Measurements from ENCODE around the gene TTC38. TPM values are rescaled to one million over a fixed set of nuclear protein-coding genes. Genes with fewer than 3 reads are reported as not detected.

TTC38 gene
- polyA plus RNA-seq, 1 donor from 2014 or later = 1.4 TPM

DNA sequence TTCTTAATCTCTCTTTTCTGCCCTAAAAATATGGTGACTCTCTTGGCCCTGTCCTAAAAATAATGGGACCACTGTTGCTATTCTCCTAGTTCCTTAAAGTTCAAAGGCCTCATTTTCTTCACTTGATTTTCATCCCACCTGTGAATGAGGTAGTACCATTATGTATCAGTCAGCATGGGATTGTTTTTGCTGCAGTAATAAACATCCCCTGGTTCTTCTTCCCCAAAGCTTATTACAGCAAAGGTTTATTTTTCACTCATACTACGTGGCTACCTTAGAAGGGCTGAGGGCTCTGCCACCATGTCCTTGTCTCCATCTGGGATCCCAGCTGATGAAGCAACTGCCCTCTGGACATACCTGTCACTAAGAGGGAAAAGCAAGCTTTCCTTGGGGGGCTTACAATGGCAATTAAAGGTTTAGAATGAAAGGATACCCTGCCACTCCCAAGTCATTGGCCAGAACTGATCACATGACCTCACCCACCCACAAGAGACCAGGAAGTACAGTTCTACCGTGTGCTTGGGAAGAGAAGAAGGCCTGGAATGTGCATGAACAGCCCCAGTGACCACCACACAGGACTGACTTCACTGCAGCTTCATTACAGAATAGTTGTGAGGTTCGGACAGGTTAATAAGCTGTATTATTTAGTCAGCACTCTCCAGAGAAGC is 7.8 kb downstream of the TTC38 start:
- Histone ChIP-seq H3K36me3 (ENCODE audit: insufficient read depth, low read length) (no peaks in the 10 kb centered on the region), H3K9me2 (ENCODE audit: insufficient read depth, low read length) (no peaks in the 10 kb centered on the region)
- TF ChIP-seq RAD21 (conservative IDR thresholded peaks at IDR 0.05) = no peak
- no peak for TF ChIP-seq EP300 (conservative IDR thresholded peaks at IDR 0.05; ENCODE audit: poor library complexity, severe bottlenecking)
- TF ChIP-seq EZH2 (IDR thresholded peaks at IDR 0.05; ENCODE audit: borderline replicate concordance, insufficient read depth, low read length, poor library complexity, severe bottlenecking) = no peak
- TF ChIP-seq SMC3 (conservative IDR thresholded peaks at IDR 0.05; ENCODE audit: poor library complexity) = no peak
- TF ChIP-seq, protein P1, sequence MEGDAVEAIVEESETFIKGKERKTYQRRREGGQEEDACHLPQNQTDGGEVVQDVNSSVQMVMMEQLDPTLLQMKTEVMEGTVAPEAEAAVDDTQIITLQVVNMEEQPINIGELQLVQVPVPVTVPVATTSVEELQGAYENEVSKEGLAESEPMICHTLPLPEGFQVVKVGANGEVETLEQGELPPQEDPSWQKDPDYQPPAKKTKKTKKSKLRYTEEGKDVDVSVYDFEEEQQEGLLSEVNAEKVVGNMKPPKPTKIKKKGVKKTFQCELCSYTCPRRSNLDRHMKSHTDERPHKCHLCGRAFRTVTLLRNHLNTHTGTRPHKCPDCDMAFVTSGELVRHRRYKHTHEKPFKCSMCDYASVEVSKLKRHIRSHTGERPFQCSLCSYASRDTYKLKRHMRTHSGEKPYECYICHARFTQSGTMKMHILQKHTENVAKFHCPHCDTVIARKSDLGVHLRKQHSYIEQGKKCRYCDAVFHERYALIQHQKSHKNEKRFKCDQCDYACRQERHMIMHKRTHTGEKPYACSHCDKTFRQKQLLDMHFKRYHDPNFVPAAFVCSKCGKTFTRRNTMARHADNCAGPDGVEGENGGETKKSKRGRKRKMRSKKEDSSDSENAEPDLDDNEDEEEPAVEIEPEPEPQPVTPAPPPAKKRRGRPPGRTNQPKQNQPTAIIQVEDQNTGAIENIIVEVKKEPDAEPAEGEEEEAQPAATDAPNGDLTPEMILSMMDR (IDR thresholded peaks at IDR 0.05; ENCODE audit: poor library complexity, severe bottlenecking) = no peak
- no peak for TF ChIP-seq REST (IDR thresholded peaks at IDR 0.05; ENCODE audit: borderline replicate concordance)
- no peak for TF ChIP-seq POLR2AphosphoS5 (IDR thresholded peaks at IDR 0.05)
- no peak for TF ChIP-seq MXI1 (conservative IDR thresholded peaks at IDR 0.05; ENCODE audit: poor library complexity, severe bottlenecking)
- TF ChIP-seq TAF1 (IDR thresholded peaks at IDR 0.05; ENCODE audit: low read depth) = no peak

DNA sequence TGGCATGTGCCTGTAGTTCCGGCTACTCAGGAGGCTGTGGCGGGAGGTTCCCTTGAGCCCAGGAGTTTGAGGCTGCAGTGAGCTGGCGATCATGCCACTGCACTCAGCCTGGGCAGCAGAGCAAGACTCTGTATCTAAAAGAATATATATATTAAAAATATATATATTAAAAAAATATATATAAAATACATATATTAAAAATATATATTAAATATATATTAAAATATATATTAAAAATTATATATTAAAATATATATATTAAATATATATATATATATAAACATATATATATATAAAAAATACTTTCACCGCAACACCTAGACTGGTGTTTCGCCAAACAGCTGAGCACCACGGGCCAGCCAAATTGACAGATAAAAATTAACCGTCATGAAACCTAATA is 8.8 kb downstream of the TTC38 start:
- TF ChIP-seq EP300 (conservative IDR thresholded peaks at IDR 0.05; ENCODE audit: poor library complexity, severe bottlenecking) = no peak
- no peak for TF ChIP-seq TAF1 (IDR thresholded peaks at IDR 0.05; ENCODE audit: low read depth)
- H3K9me3 ChIP-seq (ENCODE audit: low read length) = no peaks in the 10 kb centered on the region
- H3K4me3 ChIP-seq (ENCODE audit: low read length) = no peak overlapping the region
- H3K27me3 ChIP-seq (ENCODE audit: insufficient read depth, low read depth, low read length) = no peaks in the 10 kb centered on the region
- H4K20me1 ChIP-seq (ENCODE audit: insufficient read depth) = no peaks in the 10 kb centered on the region
- no peaks in the 10 kb centered on the region for H3F3A ChIP-seq (ENCODE audit: insufficient read depth, low read length, poor library complexity, severe bottlenecking)
- no peak overlapping the region for H3K4me2 ChIP-seq (ENCODE audit: low read length)
- H3K9ac ChIP-seq (ENCODE audit: low read length) = no peak overlapping the region
- H3K36me3 ChIP-seq (ENCODE audit: insufficient read depth, low read length) = no peaks in the 10 kb centered on the region
- H3K27ac ChIP-seq (ENCODE audit: low read length) = no peak overlapping the region
- H3K79me2 ChIP-seq (replicated peaks; ENCODE audit: insufficient read depth, low read length) = no peaks in the 10 kb centered on the region
- H3K9me2 ChIP-seq (ENCODE audit: insufficient read depth, low read length) = no peaks in the 10 kb centered on the region
- H2AFZ ChIP-seq (ENCODE audit: low read depth, low read length) = no peak overlapping the region

More for the DNA sequence above, 7.8 kb downstream of the TTC38 start:
- no peak overlapping the region for H2AFZ ChIP-seq (ENCODE audit: low read depth, low read length)
- no peak overlapping the region for H3K4me3 ChIP-seq (ENCODE audit: low read length)
- no peak overlapping the region for H3K27ac ChIP-seq (ENCODE audit: low read length)
- no peaks in the 10 kb centered on the region for H3K79me2 ChIP-seq (replicated peaks; ENCODE audit: insufficient read depth, low read length)
- H3K9me3 ChIP-seq (ENCODE audit: low read length) = no peaks in the 10 kb centered on the region
- H4K20me1 ChIP-seq (ENCODE audit: insufficient read depth) = no peaks in the 10 kb centered on the region
- H3K4me2 ChIP-seq (ENCODE audit: low read length) = no peak overlapping the region
- no peaks in the 10 kb centered on the region for H3F3A ChIP-seq (ENCODE audit: insufficient read depth, low read length, poor library complexity, severe bottlenecking)
- no peak overlapping the region for H3K9ac ChIP-seq (ENCODE audit: low read length)
- no peaks in the 10 kb centered on the region for H3K27me3 ChIP-seq (ENCODE audit: insufficient read depth, low read depth, low read length)

All from neural cell (in vitro differentiated cells).